Pancreas (tissue), 10 donors: ENCODE measurements around the gene STUM. TPM values are rescaled to one million over a fixed set of nuclear protein-coding genes. Genes with fewer than 3 reads are reported as not detected.

Source experiments
- ATAC-seq, 4 donors: fragments of 200-7000 bp; cut with Tn5 transposase; one replicate each; pipeline versions ENCODE4 v1.8.0 to v1.9.1; 2020; ENCODE audit warnings: mild to moderate bottlenecking in 4 of 4, moderate library complexity in 4 of 4
- DNase-seq, 6 donors: peaks; one replicate each; pipeline ENCODE4 v3.0.0-alpha.2; 2020
- FAIRE-seq: peaks from 2 replicates; lab custom pipeline; 2012; peaks lifted over from hg19 to GRCh38; lab: Jason Lieb, UNC
- H3K27ac ChIP-seq, 4 donors: fragments of 200-600 bp; sonication (generic); 1 replicate in 3 of 4; 2 replicates in 1 of 4; pipeline versions ENCODE4 v1.5.0 to v1.8.0; 2020
- H3K27me3 ChIP-seq, 4 donors: fragments of 200-600 bp; one replicate each; pipeline ENCODE4 v1.8.0; 2021
- H3K36me3 ChIP-seq, 3 donors: fragments of 200-600 bp; sonication (generic) in 1 of 3; one replicate each; pipeline versions ENCODE4 v1.5.0 to v1.8.0; 2020 to 2021
- H3K4me1 ChIP-seq, 3 donors: fragments of 200-600 bp; one replicate each; pipeline ENCODE4 v1.8.0; 2021
- H3K4me3 ChIP-seq, 4 donors: fragments of 200-600 bp; sonication (generic) in 2 of 4; one replicate each; pipeline versions ENCODE4 v1.5.0 to v1.8.0; 2020 to 2021
- H3K9me3 ChIP-seq, 4 donors: fragments of 200-600 bp; one replicate each; pipeline ENCODE4 v1.8.0; 2021
- WGBS, 2 donors: extraction: QIAGEN DNeasy Blood & Tissue Kit; methylation state at CpG; one replicate each; pipeline ENCODE4 v1.1.7; 2013; 5-methylcytosine and 5-hydroxymethylcytosine counted together
- intact Hi-C, 3 donors: fragments of 100-400 bp; cut with DNase I; formaldehyde crosslinking; loops; one replicate each; pipeline versions ENCODE4 v1.11.1 to v1.14.2; 2022
- polyA plus RNA-seq, 2 donors: library from polyadenylated mRNA; stranded (reverse); fragments of 200-250 nt; gene quantifications; one replicate each; pipeline ENCODE4 v1.2.3, GENCODE V29; 2013
- total RNA-seq, 6 donors: library from RNA; stranded (reverse); fragmentation: NEBNext Ultra II Directional in 4 of 6; extraction: Animal tissue kit (Norgen Biotek cat#: 25700) in 4 of 6; gene quantifications; one replicate each; pipeline versions ENCODE4 v1.2.1 to v1.2.4, GENCODE V29; 2021 to 2023
- TF ChIP-seq, protein P1 (sequence below), 4 donors: fragments of 200-600 bp; sonication (generic) in 3 of 4; IDR thresholded peaks; one replicate each; pipeline versions ENCODE4 v1.5.0 to v1.8.0; 2021; ENCODE audit warnings: antibody characterized with exemption in 4 of 4
- donor health status: healthy with polysubstance abuse.
- donor health status: DM: no; HTN: no; CAD: no; lungs with moderate emphysema.
- donor health status: DM: no; HTN: no; CAD: no.
- donor health status: control.
- donor health status: control.
- donor health status: Bipolar disorder and iron deficiency.
- donor health status: DM: yes; HTN: yes; CAD: no.
- donor health status: DM: no; HTN: no; CAD: no.
- donor health status: DM: no; HTN: no; CAD: no.
- donor health status: DM: yes; HTN: yes; CAD: no.

Gene STUM
- total and polyA plus RNA-seq, 8 donors: 0.32 to 1.2 (median 0.56) TPM

- no peaks in the 10 kb centered on the region for H3K27me3 ChIP-seq
- intact Hi-C loops: loop anchor here in 1 of 3 donors (10.0 kb wide), 1 partner anchor 195 kb away; no protein-coding TSS in a partner anchor
- no peaks in the 10 kb centered on the region for H3K4me1 ChIP-seq
- H3K27ac ChIP-seq: no peak overlapping the region
- no peaks in the 10 kb centered on the region for H3K9me3 ChIP-seq
- H3K36me3 ChIP-seq: no peaks in the 10 kb centered on the region
- DNase-seq: peak in 2 of 6 donors; percentile 7
- 89 to 94% methylated on average over 6 of the region's 6 CpGs for WGBS, 2 donors
- H3K4me3 ChIP-seq: no peak overlapping the region
- no peak for ATAC-seq
- FAIRE-seq: no peak
- TF ChIP-seq, protein P1, sequence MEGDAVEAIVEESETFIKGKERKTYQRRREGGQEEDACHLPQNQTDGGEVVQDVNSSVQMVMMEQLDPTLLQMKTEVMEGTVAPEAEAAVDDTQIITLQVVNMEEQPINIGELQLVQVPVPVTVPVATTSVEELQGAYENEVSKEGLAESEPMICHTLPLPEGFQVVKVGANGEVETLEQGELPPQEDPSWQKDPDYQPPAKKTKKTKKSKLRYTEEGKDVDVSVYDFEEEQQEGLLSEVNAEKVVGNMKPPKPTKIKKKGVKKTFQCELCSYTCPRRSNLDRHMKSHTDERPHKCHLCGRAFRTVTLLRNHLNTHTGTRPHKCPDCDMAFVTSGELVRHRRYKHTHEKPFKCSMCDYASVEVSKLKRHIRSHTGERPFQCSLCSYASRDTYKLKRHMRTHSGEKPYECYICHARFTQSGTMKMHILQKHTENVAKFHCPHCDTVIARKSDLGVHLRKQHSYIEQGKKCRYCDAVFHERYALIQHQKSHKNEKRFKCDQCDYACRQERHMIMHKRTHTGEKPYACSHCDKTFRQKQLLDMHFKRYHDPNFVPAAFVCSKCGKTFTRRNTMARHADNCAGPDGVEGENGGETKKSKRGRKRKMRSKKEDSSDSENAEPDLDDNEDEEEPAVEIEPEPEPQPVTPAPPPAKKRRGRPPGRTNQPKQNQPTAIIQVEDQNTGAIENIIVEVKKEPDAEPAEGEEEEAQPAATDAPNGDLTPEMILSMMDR (IDR thresholded peaks at IDR 0.05): no peak
Measured at GRCh38 chr1:226629896-226630550, 81.5 kb downstream of the STUM start.

DNA sequence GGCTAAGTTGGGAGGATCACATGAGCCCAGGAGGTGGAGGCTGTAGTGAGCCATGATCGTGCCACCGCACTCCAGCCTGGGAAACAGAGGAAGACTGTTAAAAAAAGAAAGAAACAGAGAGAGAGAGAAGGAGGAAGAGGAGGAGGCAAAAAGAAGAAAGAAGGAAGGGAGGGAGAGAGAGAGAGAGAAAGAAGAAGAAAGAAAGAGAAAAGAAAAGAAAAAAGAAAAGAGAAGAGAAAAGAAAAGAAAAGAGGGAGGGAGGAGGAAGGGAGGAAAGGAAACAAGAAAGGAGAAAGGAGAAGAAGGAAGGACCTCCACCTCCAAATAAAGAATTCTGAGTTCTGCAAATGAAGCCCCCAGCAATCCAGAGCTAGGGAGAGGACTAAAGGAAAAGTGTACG lies 82.0 kb downstream of the STUM start:
- Histone ChIP-seq H3K27me3 (no peaks in the 10 kb centered on the region), H3K4me1 (no peaks in the 10 kb centered on the region), H3K27ac (no peak overlapping the region), H3K9me3 (no peaks in the 10 kb centered on the region), H3K36me3 (no peaks in the 10 kb centered on the region), H3K4me3 (no peak overlapping the region)
- intact Hi-C loops: loop anchor here in 1 of 3 donors (10.0 kb wide), 1 partner anchor 194 kb away; no protein-coding TSS in a partner anchor
- TF ChIP-seq, protein P1 (IDR thresholded peaks at IDR 0.05): no peak
- ATAC-seq (no peak), DNase-seq (no peak), FAIRE-seq (no peak)
- WGBS, 2 donors: 91 to 98% methylated on average over 3 of the region's 3 CpGs

GRCh38 chr1:226631229-226632000 lies 82.9 kb downstream of the STUM start:
- Histone ChIP-seq H3K27ac (no peak overlapping the region), H3K4me3 (no peak overlapping the region), H3K36me3 (no peaks in the 10 kb centered on the region), H3K9me3 (no peaks in the 10 kb centered on the region), H3K4me1 (no peaks in the 10 kb centered on the region), H3K27me3 (no peaks in the 10 kb centered on the region)
- WGBS, 2 donors: 76 to 85% methylated on average over 10 of the region's 10 CpGs
- intact Hi-C loops: loop anchor here in 1 of 3 donors (10.0 kb wide), 1 partner anchor 193 kb away; no protein-coding TSS in a partner anchor
- FAIRE-seq (no peak), DNase-seq (peak in 2 of 6 donors; percentile 6 to 19), ATAC-seq (no peak)
- TF ChIP-seq, protein P1 (IDR thresholded peaks at IDR 0.05): no peak

DNA sequence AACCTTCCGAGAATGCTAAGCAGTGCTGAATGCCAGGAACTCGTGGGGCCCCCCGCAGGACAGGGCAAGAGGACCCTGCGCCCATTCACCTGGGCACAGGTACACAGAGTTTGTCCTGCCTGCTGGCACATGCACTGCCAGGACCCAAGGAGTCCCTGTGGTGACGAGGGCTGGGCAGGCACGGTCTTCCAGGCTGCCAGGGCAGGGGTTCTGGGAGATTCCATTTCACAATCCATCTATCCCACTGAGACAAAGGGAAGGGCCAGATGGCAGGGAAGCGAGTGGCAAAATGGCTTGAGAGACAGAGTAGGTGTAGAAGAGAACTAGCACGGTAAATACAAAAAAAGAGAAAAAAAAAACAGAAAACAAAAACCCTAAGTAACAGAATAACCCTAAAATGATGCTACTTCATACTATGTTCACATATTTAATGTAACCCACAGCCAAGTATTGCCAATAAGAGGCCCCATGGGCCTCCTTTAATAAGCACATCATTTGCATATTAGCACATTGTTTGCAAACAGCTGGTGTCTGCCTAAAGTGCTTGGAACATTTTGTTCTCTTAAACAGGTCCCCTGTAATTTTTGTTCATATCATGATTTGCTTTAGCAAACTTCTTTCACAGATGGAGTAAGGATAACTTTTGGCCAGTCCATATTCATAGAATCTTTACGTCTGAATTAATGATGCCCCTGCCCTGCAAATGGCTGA lies 83.8 kb downstream of the STUM start:
- DNase-seq (peak in 2 of 6 donors; percentile 14 to 37), ATAC-seq (no peak), FAIRE-seq (no peak)
- Histone ChIP-seq H3K9me3 (no peaks in the 10 kb centered on the region), H3K4me3 (no peak overlapping the region), H3K27me3 (no peaks in the 10 kb centered on the region), H3K4me1 (no peaks in the 10 kb centered on the region), H3K36me3 (peaks cover 0 to 4% (median 0%) of the 10 kb centered on the region in 3 donors), H3K27ac (no peak overlapping the region)
- TF ChIP-seq, protein P1 (IDR thresholded peaks at IDR 0.05): no peak
- intact Hi-C loops: loop anchor here in 1 of 3 donors (10.0 kb wide), 1 partner anchor 192 kb away; no protein-coding TSS in a partner anchor
- WGBS, 2 donors: 90 to 92% methylated on average over 9 of the region's 9 CpGs
